SK-N-SH (cell line): ENCODE data around the gene OLFML3. TPM values are rescaled to one million over a fixed set of nuclear protein-coding genes. Genes with fewer than 3 reads are reported as not detected.
A peak's percentile ranks its signal among the peaks of the same experiment; 100 is the strongest.
"Not testable (repeated sequence)": the region's sequence is repeated elsewhere in the genome, so short reads cannot be mapped to it uniquely, and the experiment has no call there.

Experiments
- CTCF ChIA-PET: fragments of 300-600, 350-600 bp; formaldehyde crosslinking; extraction: SDS; loops from one replicate; lab custom pipeline; 2021; lab: Yijun Ruan, JAX
- POLR2A ChIA-PET: fragments of 350-600 bp; sonication (Branson Sonifier 250); formaldehyde crosslinking; extraction: SDS; loops from one replicate; lab custom pipeline; 2020; ENCODE audit warnings: antibody characterized with exemption, inconsistent platforms; lab: Yijun Ruan, JAX
- DNase-seq: peaks from one replicate; pipeline ENCODE4 v3.0.0; 2012
- H2AFZ ChIP-seq: fragments of 200-600 bp; sonication (generic); 2 replicates; pipeline ENCODE4 v1.8.1; 2016; ENCODE audit warnings: antibody characterized with exemption, mild to moderate bottlenecking, low read depth
- H3F3A ChIP-seq: fragments of 200-600 bp; sonication (generic); replicated peaks from 2 replicates; pipeline ENCODE3; 2016; ENCODE audit warnings: antibody characterized with exemption, mild to moderate bottlenecking; ENCODE audit not compliant: insufficient read depth
- H3K27ac ChIP-seq, 2 experiments: fragments of 200-500 bp in 1 of 2; fragments of 200-600 bp in 1 of 2; sonication (Bioruptor generic) in 1 of 2; sonication (generic), shearing (Covaris generic) in 1 of 2; 2 replicates each; pipeline versions ENCODE4 v1.5.1 to v1.6.1; 2014 to 2016; ENCODE audit warnings: low read depth in 2 of 2, inconsistent platforms in 1 of 2, low read length in 1 of 2, mild to moderate bottlenecking in 1 of 2, mixed read lengths in 1 of 2
- H3K27me3 ChIP-seq: fragments of 200-600 bp; sonication (generic), shearing (Covaris generic); 2 replicates; pipeline ENCODE4 v1.6.1; 2016; ENCODE audit warnings: mixed run types; ENCODE audit not compliant: insufficient read depth
- H3K36me3 ChIP-seq, 2 experiments: fragments of 200-500 bp in 1 of 2; fragments of 200-600 bp in 1 of 2; sonication (Bioruptor generic) in 1 of 2; sonication (generic) in 1 of 2; replicated peaks in 1 of 2; 2 replicates each; pipeline versions ENCODE3 to v1.5.1; 2014 to 2016; ENCODE audit warnings: low read length in 1 of 2, mild to moderate bottlenecking in 1 of 2; ENCODE audit not compliant: insufficient read depth in 2 of 2, control insufficient read depth in 1 of 2
- H3K4me1 ChIP-seq, 2 experiments: fragments of 200-500 bp in 1 of 2; fragments of 200-600 bp in 1 of 2; sonication (Bioruptor generic) in 1 of 2; sonication (generic), shearing (Covaris generic) in 1 of 2; 2 replicates each; pipeline versions ENCODE4 v1.5.1 to v1.6.1; 2014 to 2016; ENCODE audit warnings: low read depth in 1 of 2, low read length in 1 of 2, mixed run types in 1 of 2; ENCODE audit not compliant: insufficient read depth in 2 of 2, control insufficient read depth in 1 of 2
- H3K4me2 ChIP-seq: fragments of 200-600 bp; sonication (generic), shearing (Covaris generic); 2 replicates; pipeline ENCODE4 v1.6.1; 2017; ENCODE audit warnings: mixed run types
- H3K4me3 ChIP-seq, 2 experiments: fragments of 200-500 bp in 1 of 2; fragments of 200-600 bp in 1 of 2; sonication (Bioruptor generic) in 1 of 2; sonication (generic), shearing (Covaris generic) in 1 of 2; 2 replicates each; pipeline versions ENCODE4 v1.5.1 to v1.8.1; 2014 to 2016; ENCODE audit warnings: low read depth in 2 of 2, inconsistent platforms in 1 of 2, low read length in 1 of 2, mild to moderate bottlenecking in 1 of 2, mixed read lengths in 1 of 2, moderate library complexity in 1 of 2
- H3K79me2 ChIP-seq: fragments of 200-600 bp; sonication (generic); 2 replicates; pipeline ENCODE4 v1.8.1; 2017; ENCODE audit warnings: mild to moderate bottlenecking; ENCODE audit not compliant: insufficient read depth
- H3K9ac ChIP-seq: fragments of 200-600 bp; sonication (generic); 2 replicates; pipeline ENCODE4 v1.6.1; 2017; ENCODE audit warnings: mixed run types
- H3K9me2 ChIP-seq: fragments of 200-600 bp; sonication (generic); 2 replicates; pipeline ENCODE4 v1.6.1; 2017; ENCODE audit warnings: mixed run types
- H3K9me3 ChIP-seq: fragments of 200-600 bp; sonication (generic); 2 replicates; pipeline ENCODE4 v1.6.1; 2017; ENCODE audit warnings: mixed run types, mild to moderate bottlenecking, moderate library complexity
- H4K20me1 ChIP-seq: fragments of 200-600 bp; sonication (generic); 2 replicates; pipeline ENCODE4 v1.6.1; 2017; ENCODE audit warnings: mild to moderate bottlenecking, mixed run types; ENCODE audit not compliant: insufficient read depth
- EZH2phosphoT487 ChIP-seq: fragments of 200-600 bp; sonication (generic); IDR thresholded peaks from 2 replicates; pipeline ENCODE4 v1.6.1; 2017; ENCODE audit warnings: low read depth, mixed run types, mild to moderate bottlenecking, antibody characterized with exemption, moderate library complexity, borderline replicate concordance
- FOSL2 ChIP-seq: IDR thresholded peaks from 2 replicates; pipeline ENCODE4 v1.4.0; 2012; ENCODE audit warnings: low read depth, mild to moderate bottlenecking, moderate library complexity, borderline replicate concordance
- FOXM1 ChIP-seq: IDR thresholded peaks from 2 replicates; pipeline ENCODE4 v1.4.0; 2012; ENCODE audit warnings: low read depth, mild to moderate bottlenecking
- MEF2A ChIP-seq: IDR thresholded peaks from 2 replicates; pipeline ENCODE4 v1.4.0; 2012; ENCODE audit warnings: low read depth, borderline replicate concordance
- MXI1 ChIP-seq: IDR thresholded peaks from 2 replicates; pipeline ENCODE4 v1.6.1; 2012; ENCODE audit warnings: mild to moderate bottlenecking, low read depth, low read length, improper control_type of control experiment
- POLR2AphosphoS5 ChIP-seq: IDR thresholded peaks from 2 replicates; pipeline ENCODE4 v1.6.1; 2012; ENCODE audit warnings: low read depth, low read length
- RAD21 ChIP-seq: IDR thresholded peaks from 2 replicates; pipeline ENCODE4 v1.6.1; 2012; ENCODE audit warnings: mild to moderate bottlenecking, low read length
- RFX5 ChIP-seq: IDR thresholded peaks from 2 replicates; pipeline ENCODE4 v1.6.1; 2012; ENCODE audit warnings: mild to moderate bottlenecking, improper control_type of control experiment, low read length
- RXRA ChIP-seq: IDR thresholded peaks from 2 replicates; pipeline ENCODE4 v1.4.0; 2012; ENCODE audit warnings: low read depth, mild to moderate bottlenecking, borderline replicate concordance
- SMC3 ChIP-seq: IDR thresholded peaks from 2 replicates; pipeline ENCODE4 v1.6.1; 2012; ENCODE audit warnings: low read depth, low read length, improper control_type of control experiment
- TEAD4 ChIP-seq: IDR thresholded peaks from 2 replicates; pipeline ENCODE4 v1.4.0; 2012; ENCODE audit warnings: mild to moderate bottlenecking, borderline replicate concordance; ENCODE audit not compliant: insufficient read depth
- YY1 ChIP-seq: IDR thresholded peaks from 2 replicates; pipeline ENCODE4 v1.4.0; 2012; ENCODE audit warnings: low read depth, mild to moderate bottlenecking
- WGBS: methylation state at CpG from one replicate; pipeline ENCODE4 v1.1.6; 2017; ENCODE audit warnings: low lambda C conversion rate; 5-methylcytosine and 5-hydroxymethylcytosine counted together
- polyA plus RNA-seq, 3 experiments: library from polyadenylated mRNA; depleted of rRNA; stranded (reverse); fragments of >200 nt; gene quantifications; 2 replicates each; pipeline ENCODE4 v1.2.3, GENCODE V29; 2012
- TF ChIP-seq, protein P1 (sequence below): IDR thresholded peaks from 2 replicates; pipeline ENCODE4; 2012

The OLFML3 gene
- polyA plus RNA-seq, 1 of the 3 experiments (the other 2 are of a cell fraction): 26.1 TPM

DNA sequence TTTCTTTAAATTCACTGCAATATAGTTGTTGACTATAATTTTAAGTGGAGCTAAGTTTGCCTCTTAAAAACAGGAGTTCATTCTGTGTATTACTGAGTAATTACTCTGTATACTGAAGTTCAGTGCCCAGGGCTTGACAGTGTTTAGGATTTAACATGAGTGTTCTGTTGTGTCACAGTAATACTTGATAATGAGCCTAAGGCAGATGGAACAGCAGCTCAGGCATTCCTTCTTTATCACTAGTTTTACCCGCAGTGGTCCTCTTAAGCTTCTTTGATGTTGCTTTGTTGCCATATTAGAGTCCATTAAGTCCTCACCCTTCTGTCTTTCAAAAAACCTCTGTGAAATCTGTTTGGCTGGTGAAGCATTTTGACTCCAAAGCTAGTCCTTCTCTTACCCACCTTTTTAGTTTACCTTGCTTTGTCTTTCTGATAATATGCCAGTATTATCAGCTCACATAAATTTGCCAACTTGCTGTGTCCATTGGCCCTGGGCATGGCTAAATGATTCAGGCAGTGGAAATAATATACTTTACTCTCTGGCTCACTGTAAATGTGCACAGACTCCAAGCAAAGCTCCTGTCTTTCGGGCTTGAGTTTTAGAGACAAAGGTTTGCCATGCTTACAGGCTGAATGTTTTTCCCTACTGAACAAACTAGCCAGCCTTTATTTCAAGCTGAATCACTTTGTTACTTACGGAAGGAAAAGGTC is 32.4 kb upstream of the OLFML3 start:
- WGBS: 55% methylated on average over 3 of the region's 3 CpGs
- peak overlapping the region; percentile 16 to 29; a peak in 3 of 4 replicates for H3K27ac ChIP-seq
- H3F3A ChIP-seq: peaks cover 9% of the 10 kb centered on the region
- H3K4me3 ChIP-seq: no peak overlapping the region
- peaks cover 8 to 24% of the 10 kb centered on the region in 2 experiments for H3K36me3 ChIP-seq
- DNase-seq: no peak
- H2AFZ ChIP-seq: no peak overlapping the region
- H4K20me1 ChIP-seq: peaks cover 29% of the 10 kb centered on the region
- no peaks in the 10 kb centered on the region for H3K9me2 ChIP-seq
- H3K9ac ChIP-seq: no peak overlapping the region; the same call in 1 of the 2 replicates
- H3K9me3 ChIP-seq: no peaks in the 10 kb centered on the region
- H3K4me1 ChIP-seq: peaks cover 3 to 19% of the 10 kb centered on the region in 2 experiments; a peak in 3 of 4 replicates
- TF ChIP-seq POLR2AphosphoS5 (no peak), SMC3 (no peak), RAD21 (no peak), FOXM1 (no peak), RXRA (no peak), TEAD4 (no peak), YY1 (no peak), MXI1 (no peak), EZH2phosphoT487 (no peak)
- TF ChIP-seq, protein P1, sequence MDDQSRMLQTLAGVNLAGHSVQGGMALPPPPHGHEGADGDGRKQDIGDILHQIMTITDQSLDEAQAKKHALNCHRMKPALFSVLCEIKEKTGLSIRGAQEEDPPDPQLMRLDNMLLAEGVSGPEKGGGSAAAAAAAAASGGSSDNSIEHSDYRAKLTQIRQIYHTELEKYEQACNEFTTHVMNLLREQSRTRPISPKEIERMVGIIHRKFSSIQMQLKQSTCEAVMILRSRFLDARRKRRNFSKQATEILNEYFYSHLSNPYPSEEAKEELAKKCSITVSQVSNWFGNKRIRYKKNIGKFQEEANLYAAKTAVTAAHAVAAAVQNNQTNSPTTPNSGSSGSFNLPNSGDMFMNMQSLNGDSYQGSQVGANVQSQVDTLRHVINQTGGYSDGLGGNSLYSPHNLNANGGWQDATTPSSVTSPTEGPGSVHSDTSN: no peak
- TF ChIP-seq, all 33 proteins: peak for 0
- ChIA-PET CTCF (interaction anchor here (0.6 to 2.0 kb wide), 6 partner anchors 9 to 128 kb away, joined by 3 to 6 read pairs (median 4); partner anchors contain the start of gene OLFML3), POLR2A (no interaction called here)
- Histone ChIP-seq H3K4me2 (peak overlapping the region; percentile 29; the same call in 1 of the 2 replicates), H3K27me3 (no peaks in the 10 kb centered on the region), H3K79me2 (peaks cover 99% of the 10 kb centered on the region)

DNA sequence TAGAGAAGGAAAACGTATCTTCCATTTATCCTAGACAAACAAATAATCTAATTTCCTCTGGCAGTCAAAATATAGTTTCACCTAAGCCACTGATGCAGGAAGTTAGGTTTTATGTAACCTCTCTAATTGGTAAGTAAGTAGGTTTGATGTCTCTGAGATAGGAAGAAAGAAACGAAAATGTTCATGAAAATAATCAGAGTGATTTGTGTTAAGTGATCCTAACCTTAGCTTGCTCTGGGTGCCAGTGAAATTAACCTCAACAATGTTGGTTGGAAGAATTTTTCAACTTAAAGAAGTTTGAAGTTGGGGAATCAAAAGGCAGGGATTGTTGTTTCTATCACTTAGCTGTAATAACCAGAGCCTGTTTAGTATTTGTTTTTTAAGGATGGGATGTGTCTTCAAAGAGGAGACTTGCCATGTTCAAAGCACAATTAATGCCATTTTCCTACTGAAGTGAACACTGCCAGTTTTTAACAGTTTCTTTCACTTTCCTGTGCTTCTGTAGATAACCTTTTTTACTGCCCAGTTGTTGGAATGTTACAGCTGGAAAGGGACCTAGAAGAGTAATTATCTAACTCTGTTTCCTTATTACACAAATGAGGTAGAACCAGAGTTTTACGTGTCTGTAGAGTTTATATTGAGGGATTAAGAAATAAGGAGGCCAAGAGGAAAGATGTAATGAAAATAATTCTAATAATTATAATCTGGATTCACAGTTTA is 31.7 kb upstream of the OLFML3 start:
- Histone ChIP-seq H3K4me3 (no peak overlapping the region), H2AFZ (no peak overlapping the region), H3K4me1 (peaks cover 3 to 19% of the 10 kb centered on the region in 2 experiments; a peak in 3 of 4 replicates), H3K9me2 (no peaks in the 10 kb centered on the region), H3K9me3 (no peaks in the 10 kb centered on the region), H3F3A (peaks cover 9% of the 10 kb centered on the region), H3K4me2 (peak overlapping the region; percentile 29; the same call in 1 of the 2 replicates), H3K36me3 (peaks cover 7 to 21% of the 10 kb centered on the region in 2 experiments), H3K9ac (no peak overlapping the region; the same call in 1 of the 2 replicates), H3K27ac (peak overlapping the region; percentile 16 to 29; a peak in 3 of 4 replicates), H4K20me1 (peaks cover 29% of the 10 kb centered on the region), H3K27me3 (no peaks in the 10 kb centered on the region), H3K79me2 (peaks cover 99% of the 10 kb centered on the region)
- DNase-seq: no peak
- POLR2A ChIA-PET: no interaction called here
- TF ChIP-seq MEF2A (no peak), TEAD4 (no peak), FOXM1 (no peak), RFX5 (no peak), FOSL2 (no peak), SMC3 (no peak), POLR2AphosphoS5 (no peak)
- CTCF ChIA-PET: interaction anchor here (0.6 to 2.0 kb wide), 6 partner anchors 8 to 127 kb away, joined by 3 to 6 read pairs (median 4); partner anchors contain the start of gene OLFML3
- WGBS: 36% methylated on average over 3 of the region's 3 CpGs

DNA sequence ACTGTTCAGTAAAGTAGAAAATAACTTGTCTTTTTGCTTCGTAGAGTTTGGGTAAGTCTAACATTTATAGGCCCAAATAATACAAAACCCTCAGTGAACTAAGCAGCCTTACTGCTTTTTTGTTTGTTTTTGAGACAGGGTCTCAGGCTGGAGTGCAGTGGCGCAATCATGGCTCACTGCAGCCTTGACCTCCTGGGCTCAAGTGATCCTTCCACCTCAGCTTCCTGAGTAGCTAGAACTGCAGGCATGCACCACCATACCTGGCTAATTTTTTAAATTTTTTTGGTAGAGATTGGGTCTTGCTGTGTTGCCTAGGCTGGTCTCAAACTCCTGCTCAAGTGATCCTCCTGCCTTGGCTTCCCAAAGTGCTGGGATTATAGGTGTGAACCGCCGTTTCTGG is 31.1 kb upstream of the OLFML3 start:
- H3K4me1 ChIP-seq: peaks cover 3 to 19% of the 10 kb centered on the region in 2 experiments; a peak in 3 of 4 replicates
- H2AFZ ChIP-seq, H3K9me3 ChIP-seq, H3K4me3 ChIP-seq, POLR2A ChIA-PET, H3F3A ChIP-seq, H3K9me2 ChIP-seq, H3K27ac ChIP-seq, DNase-seq, H3K27me3 ChIP-seq, H3K9ac ChIP-seq, H3K4me2 ChIP-seq: not testable (repeated sequence)
- H3K36me3 ChIP-seq: peaks cover 2 to 20% of the 10 kb centered on the region in 2 experiments
- H4K20me1 ChIP-seq: peaks cover 29% of the 10 kb centered on the region
- WGBS: 98% methylated on average over 4 of the region's 4 CpGs
- CTCF ChIA-PET: interaction anchor here (1.1 to 1.6 kb wide), 3 partner anchors 10 to 31 kb away, joined by 3 to 4 read pairs (median 3); no protein-coding TSS in a partner anchor
- H3K79me2 ChIP-seq: peaks cover 98% of the 10 kb centered on the region
